Endothelial cell of umbilical vein (primary cell): Measurements from ENCODE around the gene POLR3A. TPM values are rescaled to one million over a fixed set of nuclear protein-coding genes. Genes with fewer than 3 reads are reported as not detected.

Experiments used
- BruUV-seq: library from RNA; stranded (reverse); fragments of 400-500 nt; replicated peaks from 2 replicates; lab custom pipeline; 2021; lab: Mats Ljungman, UMichigan
- CTCF ChIA-PET: fragments of 300-600, 350-600 bp; sonication (Branson Sonifier 250); formaldehyde crosslinking; loops from one replicate; lab custom pipeline; 2021; ENCODE audit warnings: antibody characterized with exemption, inconsistent platforms; lab: Charles Lee
- POLR2A ChIA-PET: fragments of 300-600, 350-600 bp; sonication (Branson Sonifier 250); formaldehyde crosslinking; loops from one replicate; lab custom pipeline; 2021; ENCODE audit warnings: antibody characterized with exemption, inconsistent platforms; lab: Charles Lee
- DNase-seq: peaks from one replicate; pipeline ENCODE4 v3.0.0-alpha.2; 2011; ENCODE audit warnings: low read depth, low spot score
- FAIRE-seq: peaks from 2 replicates; lab custom pipeline; 2011; peaks lifted over from hg19 to GRCh38; lab: Jason Lieb, UNC
- H2AFZ ChIP-seq: 2 replicates; pipeline ENCODE4 v1.6.0; 2012; ENCODE audit warnings: low read depth, low read length, control low read depth, inconsistent platforms
- H3K27ac ChIP-seq: 2 replicates; pipeline ENCODE4 v1.5.1; 2011; ENCODE audit warnings: low read depth, mild to moderate bottlenecking, control low read depth, low read length, moderate library complexity; ENCODE audit not compliant: insufficient read depth
- H3K27me3 ChIP-seq, 2 experiments: 2 replicates each; pipeline versions ENCODE4 v1.6.0 to v1.6.1; 2011; ENCODE audit warnings: low read length in 2 of 2, mixed read lengths in 1 of 2; ENCODE audit not compliant: control insufficient read depth in 2 of 2, insufficient read depth in 2 of 2
- H3K36me3 ChIP-seq, 2 experiments: 2 replicates in 1 of 2; 3 replicates in 1 of 2; pipeline ENCODE4 v1.5.1; 2011; ENCODE audit warnings: low read length in 2 of 2, mild to moderate bottlenecking in 1 of 2, moderate library complexity in 1 of 2; ENCODE audit not compliant: control insufficient read depth in 2 of 2, insufficient read depth in 2 of 2; ENCODE audit errors: extremely low read depth in 1 of 2
- H3K4me1 ChIP-seq: 3 replicates; pipeline ENCODE4 v1.5.1; 2011; ENCODE audit warnings: mild to moderate bottlenecking, low read length; ENCODE audit not compliant: control insufficient read depth, insufficient read depth; ENCODE audit errors: extremely low read depth
- H3K4me2 ChIP-seq: 2 replicates; pipeline ENCODE4 v1.6.1; 2011; ENCODE audit warnings: low read length, control low read depth, mixed read lengths; ENCODE audit not compliant: insufficient read depth
- H3K4me3 ChIP-seq, 3 experiments: fragments of 200-600 bp in 1 of 3; sonication (generic), shearing (Covaris generic) in 1 of 3; replicated peaks in 1 of 3; 2 replicates each; pipeline ENCODE4 v1.5.1; 2011 to 2016; ENCODE audit warnings: control low read depth in 3 of 3, low read length in 3 of 3, mild to moderate bottlenecking in 2 of 3, inconsistent platforms in 1 of 3, low read depth in 1 of 3, moderate library complexity in 1 of 3; ENCODE audit not compliant: insufficient read depth in 1 of 3
- H3K79me2 ChIP-seq: 2 replicates; pipeline ENCODE4 v1.6.0; 2012; ENCODE audit warnings: low read length, inconsistent platforms; ENCODE audit not compliant: control insufficient read depth, insufficient read depth
- H3K9ac ChIP-seq: replicated peaks from 2 replicates; pipeline ENCODE3; 2011; ENCODE audit warnings: low read length, control low read depth; ENCODE audit not compliant: insufficient read depth; ENCODE audit errors: extremely low read depth
- H3K9me1 ChIP-seq: replicated peaks from 3 replicates; pipeline ENCODE4 v1.6.0; 2011; ENCODE audit warnings: mild to moderate bottlenecking, low read length; ENCODE audit not compliant: control insufficient read depth, insufficient read depth; ENCODE audit errors: extremely low read depth
- H3K9me3 ChIP-seq: replicated peaks from 2 replicates; pipeline ENCODE4 v1.5.1; 2012; ENCODE audit warnings: low read length, inconsistent platforms; ENCODE audit not compliant: control insufficient read depth, insufficient read depth
- H4K20me1 ChIP-seq: replicated peaks from 2 replicates; pipeline ENCODE3; 2011; ENCODE audit warnings: mild to moderate bottlenecking, low read length; ENCODE audit not compliant: control insufficient read depth, insufficient read depth; ENCODE audit errors: extremely low read depth
- EZH2 ChIP-seq: IDR thresholded peaks from 2 replicates; pipeline ENCODE4 v1.6.1; 2012; ENCODE audit warnings: borderline replicate concordance, low read depth, mild to moderate bottlenecking, moderate library complexity, low read length, inconsistent platforms; ENCODE audit not compliant: severe bottlenecking
- FOS ChIP-seq: IDR thresholded peaks from 2 replicates; pipeline ENCODE4 v1.6.1; 2011; ENCODE audit warnings: mild to moderate bottlenecking, low read length, moderate library complexity, borderline replicate concordance; ENCODE audit not compliant: insufficient read depth
- GATA2 ChIP-seq: IDR thresholded peaks from 2 replicates; pipeline ENCODE4 v1.7.0; 2011; ENCODE audit warnings: low read depth, mild to moderate bottlenecking, moderate library complexity, mixed read lengths, low read length; ENCODE audit not compliant: insufficient read length, insufficient read depth
- JUN ChIP-seq: IDR thresholded peaks from 2 replicates; pipeline ENCODE4 v1.6.1; 2011; ENCODE audit warnings: borderline replicate concordance, low read depth; ENCODE audit not compliant: insufficient read length, insufficient read depth
- MYC ChIP-seq: IDR thresholded peaks from one replicate; pipeline ENCODE4 v1.6.1; 2011; ENCODE audit warnings: mild to moderate bottlenecking, low read depth, low read length
- POLR2A ChIP-seq: IDR thresholded peaks from 2 replicates; pipeline ENCODE4 v1.6.1; 2012; ENCODE audit warnings: low read depth, mild to moderate bottlenecking, control low read depth, low read length
- POLR2AphosphoS5 ChIP-seq: IDR thresholded peaks from 2 replicates; pipeline ENCODE4 v1.6.1; 2012; ENCODE audit warnings: low read depth, mild to moderate bottlenecking, control low read depth, low read length, moderate library complexity; ENCODE audit not compliant: insufficient read depth
- dilution Hi-C: fragments of 300-500 bp; cut with MboI; formaldehyde crosslinking; loops from one replicate; pipeline ENCODE4 v1.15.0; 2019; ENCODE audit warnings: low sequenced_read_pairs; ENCODE audit not compliant: extremely low pct_ligation_motif_present
- intact Hi-C: fragments of 100-400 bp; cut with micrococcal nuclease; formaldehyde crosslinking; loops from one replicate; pipeline ENCODE4 v1.10.0; 2022
- polyA plus RNA-seq, 4 experiments: library from polyadenylated mRNA; depleted of rRNA in 3 of 4; stranded (reverse) in 3 of 4; unstranded in 1 of 4; fragments of >200 nt; gene quantifications; 2 replicates each; pipeline versions ENCODE4 v1.2.1 to v1.2.3, GENCODE V29; 2011 to 2012; ENCODE audit warnings: missing spikeins in 1 of 4
- total RNA-seq: library from RNA; stranded (reverse); gene quantifications from 2 replicates; pipeline ENCODE4 v1.2.3, GENCODE V29; 2021
- TF ChIP-seq, protein P1 (sequence below), 2 donors: IDR thresholded peaks; 1 replicate in 1 of 2; 2 replicates in 1 of 2; pipeline ENCODE4 v1.5.1; 2011; ENCODE audit warnings: low read length in 2 of 2, mild to moderate bottlenecking in 2 of 2, moderate library complexity in 2 of 2, control low read depth in 1 of 2, inconsistent platforms in 1 of 2, low read depth in 1 of 2; ENCODE audit not compliant: insufficient read depth in 1 of 2; ENCODE audit errors: extremely low read depth in 1 of 2
- TF ChIP-seq, protein P2 (sequence below): IDR thresholded peaks from 2 replicates; pipeline ENCODE4 v1.6.1; 2011; ENCODE audit not compliant: insufficient read depth, insufficient read length

The POLR3A gene
- total and polyA plus RNA-seq, 2 donors (not counting 3 experiments of a cell fraction or from before 2014, with no cell fraction given): 9.5 to 25.3 TPM

GRCh38 chr10:78017856-78018255, 11.5 kb downstream of the POLR3A start:
- POLR2A ChIA-PET: no interaction called here
- no peaks in the 10 kb centered on the region for H4K20me1 ChIP-seq
- H2AFZ ChIP-seq: no peak overlapping the region
- H3K27ac ChIP-seq: no peak overlapping the region
- no peak overlapping the region for H3K4me2 ChIP-seq
- dilution Hi-C loops: no loop called here
- no peaks in the 10 kb centered on the region for H3K4me1 ChIP-seq
- FAIRE-seq (no peak), DNase-seq (no peak)
- no peak overlapping the region for H3K4me3 ChIP-seq
- intact Hi-C loops: no loop called here
- H3K36me3 ChIP-seq: peaks cover 37 to 47% of the 10 kb centered on the region in 2 experiments
- no peaks in the 10 kb centered on the region for H3K9me1 ChIP-seq
- TF ChIP-seq FOS (no peak), POLR2AphosphoS5 (no peak), GATA2 (no peak), JUN (no peak), MYC (no peak), POLR2A (no peak), EZH2 (no peak)
- TF ChIP-seq, protein P1, sequence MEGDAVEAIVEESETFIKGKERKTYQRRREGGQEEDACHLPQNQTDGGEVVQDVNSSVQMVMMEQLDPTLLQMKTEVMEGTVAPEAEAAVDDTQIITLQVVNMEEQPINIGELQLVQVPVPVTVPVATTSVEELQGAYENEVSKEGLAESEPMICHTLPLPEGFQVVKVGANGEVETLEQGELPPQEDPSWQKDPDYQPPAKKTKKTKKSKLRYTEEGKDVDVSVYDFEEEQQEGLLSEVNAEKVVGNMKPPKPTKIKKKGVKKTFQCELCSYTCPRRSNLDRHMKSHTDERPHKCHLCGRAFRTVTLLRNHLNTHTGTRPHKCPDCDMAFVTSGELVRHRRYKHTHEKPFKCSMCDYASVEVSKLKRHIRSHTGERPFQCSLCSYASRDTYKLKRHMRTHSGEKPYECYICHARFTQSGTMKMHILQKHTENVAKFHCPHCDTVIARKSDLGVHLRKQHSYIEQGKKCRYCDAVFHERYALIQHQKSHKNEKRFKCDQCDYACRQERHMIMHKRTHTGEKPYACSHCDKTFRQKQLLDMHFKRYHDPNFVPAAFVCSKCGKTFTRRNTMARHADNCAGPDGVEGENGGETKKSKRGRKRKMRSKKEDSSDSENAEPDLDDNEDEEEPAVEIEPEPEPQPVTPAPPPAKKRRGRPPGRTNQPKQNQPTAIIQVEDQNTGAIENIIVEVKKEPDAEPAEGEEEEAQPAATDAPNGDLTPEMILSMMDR (IDR thresholded peaks at IDR 0.05; ENCODE audit: extremely low read depth in 1 of 2, insufficient read depth in 1 of 2, low read depth in 1 of 2, low read length in 2 of 2): no peak
- TF ChIP-seq, protein P2, sequence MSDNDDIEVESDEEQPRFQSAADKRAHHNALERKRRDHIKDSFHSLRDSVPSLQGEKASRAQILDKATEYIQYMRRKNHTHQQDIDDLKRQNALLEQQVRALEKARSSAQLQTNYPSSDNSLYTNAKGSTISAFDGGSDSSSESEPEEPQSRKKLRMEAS: no peak
- H3K27me3 ChIP-seq: no peaks in the 10 kb centered on the region
- CTCF ChIA-PET: no interaction called here
- H3K79me2 ChIP-seq: no peaks in the 10 kb centered on the region
- BruUV-seq: no TSS peak
- no peaks in the 10 kb centered on the region for H3K9me3 ChIP-seq
- no peak overlapping the region for H3K9ac ChIP-seq
